Ascending aorta (tissue), 2 donors: ENCODE measurements around the gene IL1R1. TPM values are rescaled to one million over a fixed set of nuclear protein-coding genes. Genes with fewer than 3 reads are reported as not detected.

Experiments
- DNase-seq, 2 donors: peaks; one replicate each; pipeline ENCODE4 v3.0.0-alpha.2; 2019; ENCODE audit warnings: low spot score in 2 of 2
- H3K27ac ChIP-seq, 2 donors: fragments of 200-600 bp; sonication (generic); one replicate each; pipeline ENCODE4 v1.5.1; 2016 to 2017; ENCODE audit warnings: mild to moderate bottlenecking in 1 of 2
- H3K27me3 ChIP-seq: fragments of 200-600 bp; sonication (generic); one replicate; pipeline ENCODE4 v1.5.1; 2017
- H3K36me3 ChIP-seq, 2 donors: fragments of 200-600 bp; sonication (generic); one replicate each; pipeline ENCODE4 v1.5.1; 2016
- H3K4me1 ChIP-seq, 2 donors: fragments of 200-600 bp; sonication (generic); one replicate each; pipeline ENCODE4 v1.5.1; 2016 to 2017; ENCODE audit warnings: mild to moderate bottlenecking in 1 of 2
- H3K4me3 ChIP-seq, 2 donors: fragments of 200-600 bp; sonication (generic); one replicate each; pipeline ENCODE4 v1.5.1; 2016 to 2017; ENCODE audit warnings: mild to moderate bottlenecking in 1 of 2
- H3K9me3 ChIP-seq, 2 donors: fragments of 200-600 bp; sonication (generic); one replicate each; pipeline ENCODE4 v1.5.1; 2016
- intact Hi-C: fragments of 100-400 bp; cut with DNase I; formaldehyde crosslinking; loops from one replicate; pipeline ENCODE4 v1.15.1; 2023
- total RNA-seq: library from RNA; depleted of rRNA; stranded (reverse); fragments of >200 nt; gene quantifications from one replicate; pipeline ENCODE4 v1.1.0, GENCODE V29; 2016
- TF ChIP-seq, protein P1 (sequence below), 3 experiments: fragments of 200-600 bp in 2 of 3; fragments of 450-650 bp in 1 of 3; sonication (generic) in 2 of 3; IDR thresholded peaks; one replicate each; pipeline ENCODE4 v1.5.1; 2016 to 2019; ENCODE audit warnings: antibody characterized with exemption in 3 of 3, mild to moderate bottlenecking in 1 of 3, moderate library complexity in 1 of 3

IL1R1 gene
- total RNA-seq, 1 donor from 2014 or later: 132 TPM

DNA sequence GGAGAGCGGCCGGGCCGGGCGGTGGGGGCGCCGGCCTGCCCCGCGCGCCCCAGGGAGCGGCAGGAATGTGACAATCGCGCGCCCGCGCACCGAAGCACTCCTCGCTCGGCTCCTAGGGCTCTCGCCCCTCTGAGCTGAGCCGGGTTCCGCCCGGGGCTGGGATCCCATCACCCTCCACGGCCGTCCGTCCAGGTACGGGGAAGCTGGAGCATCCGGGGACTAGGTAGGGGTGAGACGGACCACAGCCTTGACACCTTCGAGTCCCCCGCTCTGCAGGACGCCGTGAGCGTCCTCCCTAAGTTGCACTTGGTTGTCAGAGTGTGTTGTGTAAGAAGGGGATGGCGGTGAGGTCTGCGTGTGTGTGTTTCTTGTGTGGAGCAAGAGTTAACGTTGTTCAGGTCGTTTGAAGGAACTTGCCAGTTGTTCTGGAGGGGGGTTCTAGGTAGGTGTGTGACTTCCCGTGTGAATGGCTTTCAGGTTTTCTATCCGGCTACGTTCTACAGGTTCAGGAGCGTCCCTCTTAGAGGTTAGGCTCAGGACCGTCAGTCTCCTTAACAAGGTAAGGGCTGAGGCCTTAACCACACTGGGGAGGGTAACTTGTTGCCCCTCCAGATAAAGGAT is 393 bp downstream of the IL1R1 start:
- no peak for DNase-seq
- Histone ChIP-seq H3K9me3 (peaks cover 10 to 31% of the 10 kb centered on the region in 2 donors), H3K27me3 (no peaks in the 10 kb centered on the region), H3K4me3 (peak overlapping the region; percentile 64 to 77), H3K4me1 (peaks cover 0 to 5% of the 10 kb centered on the region in 2 donors), H3K36me3 (peaks cover 0 to 8% of the 10 kb centered on the region in 2 donors), H3K27ac (peak overlapping the region; percentile 91 to 96)
- intact Hi-C loops: loop anchor here (1.0 to 5.0 kb wide), 3 partner anchors 21 to 79 kb away; no protein-coding TSS in a partner anchor
- TF ChIP-seq, protein P1, sequence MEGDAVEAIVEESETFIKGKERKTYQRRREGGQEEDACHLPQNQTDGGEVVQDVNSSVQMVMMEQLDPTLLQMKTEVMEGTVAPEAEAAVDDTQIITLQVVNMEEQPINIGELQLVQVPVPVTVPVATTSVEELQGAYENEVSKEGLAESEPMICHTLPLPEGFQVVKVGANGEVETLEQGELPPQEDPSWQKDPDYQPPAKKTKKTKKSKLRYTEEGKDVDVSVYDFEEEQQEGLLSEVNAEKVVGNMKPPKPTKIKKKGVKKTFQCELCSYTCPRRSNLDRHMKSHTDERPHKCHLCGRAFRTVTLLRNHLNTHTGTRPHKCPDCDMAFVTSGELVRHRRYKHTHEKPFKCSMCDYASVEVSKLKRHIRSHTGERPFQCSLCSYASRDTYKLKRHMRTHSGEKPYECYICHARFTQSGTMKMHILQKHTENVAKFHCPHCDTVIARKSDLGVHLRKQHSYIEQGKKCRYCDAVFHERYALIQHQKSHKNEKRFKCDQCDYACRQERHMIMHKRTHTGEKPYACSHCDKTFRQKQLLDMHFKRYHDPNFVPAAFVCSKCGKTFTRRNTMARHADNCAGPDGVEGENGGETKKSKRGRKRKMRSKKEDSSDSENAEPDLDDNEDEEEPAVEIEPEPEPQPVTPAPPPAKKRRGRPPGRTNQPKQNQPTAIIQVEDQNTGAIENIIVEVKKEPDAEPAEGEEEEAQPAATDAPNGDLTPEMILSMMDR (IDR thresholded peaks at IDR 0.05): no peak

DNA sequence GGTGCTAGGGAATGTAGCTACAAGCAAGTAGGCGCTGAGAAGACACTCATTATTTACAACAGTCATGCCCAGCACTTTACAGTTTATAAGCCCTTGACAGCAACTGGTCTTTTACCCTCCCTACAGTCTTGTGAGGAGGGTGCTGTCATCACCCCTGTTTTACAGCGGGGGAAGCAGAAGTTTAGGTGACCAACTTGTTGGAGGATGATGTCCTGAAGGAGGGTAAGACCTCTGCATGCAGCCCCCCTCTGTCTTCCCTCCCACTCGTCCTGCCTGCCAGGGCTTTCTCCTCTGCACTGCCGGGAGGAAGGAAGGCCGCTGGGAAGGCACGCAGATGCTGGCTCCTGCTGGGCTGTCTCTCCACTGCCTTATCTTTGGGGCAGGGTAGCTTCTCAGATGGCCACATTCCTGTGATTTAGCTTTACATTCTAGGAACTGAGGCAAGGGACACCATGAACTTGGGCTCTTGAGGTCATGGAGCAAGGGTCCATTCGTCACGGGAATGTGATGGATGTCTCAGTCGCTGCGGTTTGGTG is 972 bp downstream of the IL1R1 start:
- TF ChIP-seq, protein P1 (IDR thresholded peaks at IDR 0.05): no peak
- Histone ChIP-seq H3K36me3 (peaks cover 0 to 8% of the 10 kb centered on the region in 2 donors), H3K9me3 (peaks cover 10 to 36% of the 10 kb centered on the region in 2 donors), H3K27ac (peak overlapping the region; percentile 91 to 96), H3K27me3 (no peaks in the 10 kb centered on the region), H3K4me3 (peak overlapping the region; percentile 64 to 77), H3K4me1 (peaks cover 0 to 5% of the 10 kb centered on the region in 2 donors)
- intact Hi-C loops: loop anchor here (5.0 kb wide), 1 partner anchor 36 kb away; no protein-coding TSS in a partner anchor
- DNase-seq: no peak

DNA sequence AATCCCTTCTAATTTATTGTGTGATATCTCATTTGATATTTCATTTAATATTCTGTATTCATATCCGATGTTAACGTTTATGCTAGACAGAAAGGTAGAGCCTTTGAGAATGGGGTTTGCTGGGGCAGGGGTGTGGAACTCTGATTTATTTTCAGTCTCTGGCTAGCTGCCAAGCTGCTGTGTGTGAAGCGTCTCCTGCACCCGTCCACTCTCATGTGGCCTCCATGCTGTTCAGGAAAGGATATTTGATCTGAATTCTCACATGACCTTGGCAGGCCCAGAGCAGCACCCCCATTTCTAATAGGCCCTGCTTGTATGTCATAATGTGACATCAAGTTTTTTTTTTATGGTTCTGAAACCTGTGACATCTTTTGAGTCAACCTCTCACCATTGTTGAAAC is 1.6 kb downstream of the IL1R1 start:
- peak overlapping the region; percentile 64 to 77 for H3K4me3 ChIP-seq
- H3K36me3 ChIP-seq: peaks cover 0 to 8% of the 10 kb centered on the region in 2 donors
- peak overlapping the region in 1 of 2 donors; percentile 96 for H3K27ac ChIP-seq
- no peaks in the 10 kb centered on the region for H3K27me3 ChIP-seq
- intact Hi-C loops: loop anchor here (5.0 kb wide), 1 partner anchor 37 kb away; no protein-coding TSS in a partner anchor
- peaks cover 10 to 38% of the 10 kb centered on the region in 2 donors for H3K9me3 ChIP-seq
- DNase-seq: no peak
- TF ChIP-seq, protein P1 (IDR thresholded peaks at IDR 0.05): no peak
- peaks cover 0 to 5% of the 10 kb centered on the region in 2 donors for H3K4me1 ChIP-seq

DNA sequence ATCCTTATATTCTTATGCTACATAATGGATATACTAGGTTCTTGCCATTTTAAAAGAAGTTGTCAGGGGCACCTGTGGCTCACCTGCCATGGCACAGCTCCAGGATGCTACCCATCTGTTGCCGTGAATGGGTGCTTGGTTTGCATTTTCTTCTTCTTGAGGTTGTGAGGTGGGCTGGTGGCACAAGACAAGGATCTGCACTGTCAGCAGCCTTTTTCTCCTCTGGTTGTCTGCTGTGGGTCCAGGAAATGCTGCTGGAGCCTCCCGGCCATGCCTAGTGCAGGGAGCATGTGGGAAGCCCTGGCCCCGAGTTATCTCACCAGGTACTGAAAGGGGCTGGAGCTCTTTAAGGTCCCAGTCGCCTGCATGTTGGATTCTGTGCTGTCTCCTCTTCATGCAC is 2.6 kb downstream of the IL1R1 start:
- H3K4me1 ChIP-seq: peaks cover 0 to 5% of the 10 kb centered on the region in 2 donors
- intact Hi-C loops: no loop called here
- TF ChIP-seq, protein P1 (IDR thresholded peaks at IDR 0.05): no peak
- no peak overlapping the region for H3K27ac ChIP-seq
- DNase-seq: no peak
- H3K9me3 ChIP-seq: peaks cover 10 to 38% of the 10 kb centered on the region in 2 donors
- peak overlapping the region in 1 of 2 donors; percentile 77 for H3K4me3 ChIP-seq
- H3K36me3 ChIP-seq: peaks cover 0 to 8% of the 10 kb centered on the region in 2 donors
- H3K27me3 ChIP-seq: no peaks in the 10 kb centered on the region

DNA sequence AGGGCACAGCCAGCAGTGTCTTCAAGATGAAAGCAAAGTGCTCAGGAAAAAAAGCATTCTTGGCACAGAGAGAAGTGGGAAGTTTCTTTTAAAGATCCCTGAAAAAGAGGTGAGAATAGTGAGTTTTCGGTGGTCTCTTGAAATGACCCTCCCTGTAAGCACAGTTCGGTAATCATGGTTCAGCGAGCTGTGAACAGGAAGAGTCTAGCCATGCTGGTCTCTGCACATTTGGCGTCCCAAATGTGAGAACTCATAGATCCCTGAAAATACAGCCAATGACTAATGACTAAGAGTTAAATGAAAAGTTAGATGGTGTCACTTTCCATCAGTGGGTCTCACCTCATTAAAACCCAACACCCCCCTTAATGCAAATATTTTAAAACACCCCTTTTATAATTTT is 3.4 kb downstream of the IL1R1 start:
- no peak for DNase-seq
- H3K27me3 ChIP-seq: no peaks in the 10 kb centered on the region
- peaks cover 0 to 8% of the 10 kb centered on the region in 2 donors for H3K36me3 ChIP-seq
- peaks cover 10 to 38% of the 10 kb centered on the region in 2 donors for H3K9me3 ChIP-seq
- H3K27ac ChIP-seq: no peak overlapping the region
- no peak overlapping the region for H3K4me3 ChIP-seq
- TF ChIP-seq, protein P1 (IDR thresholded peaks at IDR 0.05): no peak
- intact Hi-C loops: no loop called here
- peaks cover 0 to 5% of the 10 kb centered on the region in 2 donors for H3K4me1 ChIP-seq
